OCI-LY1 (cell line): Measurements from ENCODE around the gene LIPA.

Experiments used
- H2AFZ ChIP-seq: fragments of 200-600 bp; sonication (generic), shearing (Covaris generic); 2 replicates; pipeline ENCODE4 v1.6.0; 2014; ENCODE audit warnings: antibody characterized with exemption, mild to moderate bottlenecking, low read length
- H3F3A ChIP-seq: fragments of 200-600 bp; sonication (generic), shearing (Covaris generic); 2 replicates; pipeline ENCODE4 v1.6.0; 2014; ENCODE audit warnings: mild to moderate bottlenecking, antibody characterized with exemption, low read length, moderate library complexity; ENCODE audit not compliant: insufficient read depth
- H3K27ac ChIP-seq: fragments of 200-600 bp; sonication (generic); 2 replicates; pipeline ENCODE4 v1.5.1; 2014; ENCODE audit warnings: low read length, mixed run types, mild to moderate bottlenecking, low read depth; ENCODE audit not compliant: poor library complexity, severe bottlenecking
- H3K27me3 ChIP-seq: fragments of 200-600 bp; sonication (generic); 2 replicates; pipeline ENCODE4 v1.6.0; 2014; ENCODE audit warnings: antibody characterized with exemption, mild to moderate bottlenecking, low read length, moderate library complexity; ENCODE audit not compliant: insufficient read depth
- H3K36me3 ChIP-seq: fragments of 200-600 bp; sonication (generic); 2 replicates; pipeline ENCODE4 v1.6.1; 2014; ENCODE audit warnings: mild to moderate bottlenecking, antibody characterized with exemption, low read length, moderate library complexity, mixed read lengths; ENCODE audit not compliant: insufficient read depth
- H3K4me1 ChIP-seq: fragments of 200-600 bp; sonication (generic); 2 replicates; pipeline ENCODE4 v1.5.1; 2014; ENCODE audit warnings: mild to moderate bottlenecking, low read length, moderate library complexity; ENCODE audit not compliant: insufficient read depth, severe bottlenecking
- H3K4me2 ChIP-seq: fragments of 200-600 bp; sonication (generic), shearing (Covaris generic); 2 replicates; pipeline ENCODE4 v1.6.1; 2014; ENCODE audit warnings: low read length
- H3K4me3 ChIP-seq: fragments of 200-600 bp; sonication (generic); 2 replicates; pipeline ENCODE4 v1.5.1; 2014; ENCODE audit warnings: low read length, low read depth, mild to moderate bottlenecking, mixed read lengths; ENCODE audit not compliant: poor library complexity, severe bottlenecking
- H3K79me2 ChIP-seq: fragments of 200-600 bp; shearing (Covaris generic); 2 replicates; pipeline ENCODE4 v1.6.1; 2016; ENCODE audit warnings: mixed run types, low read length, mixed read lengths; ENCODE audit not compliant: insufficient read depth
- H3K9ac ChIP-seq: fragments of 200-600 bp; sonication (generic), shearing (Covaris generic); 2 replicates; pipeline ENCODE4 v1.6.1; 2014; ENCODE audit warnings: mild to moderate bottlenecking, low read length, mixed read lengths
- H3K9me2 ChIP-seq: fragments of 200-600 bp; sonication (generic), shearing (Covaris generic); 2 replicates; pipeline ENCODE4 v1.6.1; 2014; ENCODE audit warnings: low read depth, mild to moderate bottlenecking, low read length, mixed read lengths
- H3K9me3 ChIP-seq: fragments of 200-600 bp; shearing (Covaris generic); 2 replicates; pipeline ENCODE4 v1.6.1; 2014; ENCODE audit warnings: low read length, mixed read lengths
- H4K20me1 ChIP-seq: fragments of 200-600 bp; sonication (generic), shearing (Covaris generic); 2 replicates; pipeline ENCODE4 v1.6.0; 2016; ENCODE audit warnings: mild to moderate bottlenecking, low read length; ENCODE audit not compliant: insufficient read depth
- CTCF ChIP-seq: fragments of 200-600 bp; sonication (generic), shearing (Covaris generic); IDR thresholded peaks from 2 replicates; pipeline ENCODE4 v1.5.1; 2017; ENCODE audit warnings: mild to moderate bottlenecking, antibody characterized with exemption, low read length, moderate library complexity, mixed read lengths
- EZH2 ChIP-seq: fragments of 200-600 bp; sonication (generic), shearing (Covaris generic); IDR thresholded peaks from 2 replicates; pipeline ENCODE4 v1.8.0; 2017; ENCODE audit warnings: borderline replicate concordance, mixed run types, mild to moderate bottlenecking, antibody characterized with exemption, low read length, moderate library complexity, mixed read lengths

LIPA gene

GRCh38 chr10:89297791-89298190 lies 46.2 kb upstream of the LIPA start:
- Histone ChIP-seq H3K27me3 (no peaks in the 10 kb centered on the region), H3K9me2 (no peaks in the 10 kb centered on the region), H3K79me2 (no peaks in the 10 kb centered on the region), H3K4me2 (no peak overlapping the region), H3K4me1 (peaks cover 14% of the 10 kb centered on the region), H4K20me1 (no peaks in the 10 kb centered on the region), H2AFZ (no peak overlapping the region), H3K36me3 (no peaks in the 10 kb centered on the region), H3F3A (no peaks in the 10 kb centered on the region), H3K9me3 (no peaks in the 10 kb centered on the region), H3K4me3 (no peak overlapping the region), H3K27ac (no peak overlapping the region), H3K9ac (no peak overlapping the region)
- TF ChIP-seq CTCF = no peak
- TF ChIP-seq EZH2 = no peak

GRCh38 chr10:89297356-89297755 lies 45.8 kb upstream of the LIPA start:
- Histone ChIP-seq H3K9ac (no peak overlapping the region), H3K27me3 (no peaks in the 10 kb centered on the region), H3K9me2 (no peaks in the 10 kb centered on the region), H2AFZ (no peak overlapping the region), H3K9me3 (no peaks in the 10 kb centered on the region), H3K79me2 (no peaks in the 10 kb centered on the region), H3K27ac (no peak overlapping the region), H3K4me2 (no peak overlapping the region), H3K4me1 (peaks cover 12% of the 10 kb centered on the region), H3K4me3 (no peak overlapping the region), H3F3A (no peaks in the 10 kb centered on the region), H3K36me3 (no peaks in the 10 kb centered on the region), H4K20me1 (no peaks in the 10 kb centered on the region)
- TF ChIP-seq EZH2 (no peak), CTCF (no peak)

GRCh38 chr10:89296220-89296648 lies 44.7 kb upstream of the LIPA start:
- H3K79me2 ChIP-seq = no peaks in the 10 kb centered on the region
- H3K36me3 ChIP-seq = no peaks in the 10 kb centered on the region
- H3F3A ChIP-seq = no peaks in the 10 kb centered on the region
- H3K4me1 ChIP-seq = peaks cover under 1% of the 10 kb centered on the region
- H3K27me3 ChIP-seq = no peaks in the 10 kb centered on the region
- H3K9ac ChIP-seq = no peak overlapping the region
- no peak overlapping the region for H3K4me3 ChIP-seq
- H2AFZ ChIP-seq = no peak overlapping the region
- no peak for TF ChIP-seq CTCF
- no peak for TF ChIP-seq EZH2
- H4K20me1 ChIP-seq = no peaks in the 10 kb centered on the region
- H3K9me2 ChIP-seq = no peaks in the 10 kb centered on the region
- no peak overlapping the region for H3K4me2 ChIP-seq
- H3K27ac ChIP-seq = no peak overlapping the region
- H3K9me3 ChIP-seq = no peaks in the 10 kb centered on the region
